Activated naive CD8-positive, alpha-beta T cell treated with anti-CD3 and anti-CD28 coated beads, Interleukin-2, amount 10 ng/mL, durations not matched to agents 7 days and 5 days (primary cell): ENCODE measurements around the gene RGS1. TPM values are rescaled to one million over a fixed set of nuclear protein-coding genes. Genes with fewer than 3 reads are reported as not detected.

ENCODE experiments used
- ATAC-seq: fragments of 150-1000 bp; cut with Tn5 transposase; one replicate; pipeline ENCODE4 v1.10.0; 2021; ENCODE audit warnings: low read depth, moderate library complexity
- POLR2A ChIA-PET: fragments of 350-600 bp; sonication (Branson Sonifier 250); formaldehyde crosslinking; loops from one replicate; lab custom pipeline; 2021; ENCODE audit warnings: antibody characterized with exemption; lab: Charles Lee
- DNase-seq: peaks from one replicate; pipeline ENCODE4 v3.0.0; 2021
- H3K27ac Mint-ChIP-seq: one replicate; pipeline ENCODE4 v1.8.0; 2022; ENCODE audit warnings: mild to moderate bottlenecking, mixed read lengths
- H3K27me3 Mint-ChIP-seq: one replicate; pipeline ENCODE4 v1.8.0; 2022; ENCODE audit warnings: mild to moderate bottlenecking, moderate library complexity, mixed read lengths
- H3K36me3 Mint-ChIP-seq: one replicate; pipeline ENCODE4 v1.8.0; 2021; ENCODE audit warnings: mild to moderate bottlenecking, mixed read lengths
- H3K4me1 Mint-ChIP-seq: one replicate; pipeline ENCODE4 v1.8.0; 2021; ENCODE audit warnings: mixed read lengths
- H3K4me3 Mint-ChIP-seq: one replicate; pipeline ENCODE4 v1.8.0; 2022; ENCODE audit warnings: mild to moderate bottlenecking, moderate library complexity, mixed read lengths
- H3K9me3 Mint-ChIP-seq: one replicate; pipeline ENCODE4 v1.8.0; 2021; ENCODE audit warnings: mixed read lengths
- total RNA-seq, 2 experiments: library from RNA; stranded (reverse); gene quantifications; one replicate each; pipeline ENCODE4 v1.2.3, GENCODE V29; 2021

RGS1 gene
- total RNA-seq, 2 experiments from 2014 or later, result 10.1 to 15.3 TPM

DNA sequence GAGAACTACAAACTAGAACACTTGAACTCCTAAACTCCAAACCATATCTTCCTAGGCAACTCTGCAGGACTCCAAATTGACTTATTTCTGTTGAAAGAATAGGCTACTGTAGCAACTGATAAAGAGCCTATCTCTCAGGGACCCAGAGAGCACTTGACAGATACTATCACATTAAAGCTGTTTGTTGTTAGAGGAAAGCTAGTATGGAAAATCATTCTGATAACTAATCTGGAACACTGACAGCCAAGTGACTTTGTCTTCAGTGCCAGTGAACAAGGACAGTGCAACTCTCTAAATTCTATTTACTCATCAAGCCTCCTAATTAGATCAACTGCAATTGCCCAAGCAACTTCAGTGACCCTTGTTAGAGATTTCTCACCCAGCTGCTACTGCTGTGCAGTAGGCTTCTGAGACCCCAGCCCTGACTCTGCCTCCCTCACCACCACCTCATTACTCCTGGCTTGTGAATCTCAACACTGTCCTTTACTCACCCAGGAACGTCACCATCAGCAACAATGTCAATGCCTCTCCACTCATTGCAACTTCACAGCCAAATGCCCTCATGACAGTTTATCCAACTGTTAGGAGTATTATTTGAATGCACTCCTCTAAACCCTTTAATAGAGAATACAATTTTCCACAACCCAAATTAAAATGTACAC, 53.0 kb downstream of the RGS1 start:
- POLR2A ChIA-PET, result no interaction called here
- no peak overlapping the region for H3K4me3 Mint-ChIP-seq
- H3K36me3 Mint-ChIP-seq, result no peaks in the 10 kb centered on the region
- ATAC-seq (no peak), DNase-seq (no peak)
- peaks cover 3% of the 10 kb centered on the region for H3K27me3 Mint-ChIP-seq
- H3K27ac Mint-ChIP-seq, result no peak overlapping the region
- no peaks in the 10 kb centered on the region for H3K4me1 Mint-ChIP-seq
- no peaks in the 10 kb centered on the region for H3K9me3 Mint-ChIP-seq

- POLR2A ChIA-PET, result no interaction called here
- ATAC-seq (no peak), DNase-seq (no peak)
- Mint-ChIP-seq H3K9me3 (no peaks in the 10 kb centered on the region), H3K4me3 (no peak overlapping the region), H3K27ac (no peak overlapping the region), H3K4me1 (no peaks in the 10 kb centered on the region), H3K36me3 (no peaks in the 10 kb centered on the region), H3K27me3 (peaks cover 3% of the 10 kb centered on the region)
Observed at GRCh38 chr1:192629612-192630011, 54.0 kb downstream of the RGS1 start.

Other genes starting within 250 kb of the RGS1 start
- gene RGS13, start 60.4 kb downstream of the RGS1 start, total RNA-seq, result under 1 TPM in 1 of 2 experiments, not detected in 1; 0.08 TPM
- gene RGS2, start 233.3 kb downstream of the RGS1 start, total RNA-seq, result 10 to 100 TPM; 17.5 TPM